HFFc6 (cell line): ENCODE data around the gene CCNJ. TPM values are rescaled to one million over a fixed set of nuclear protein-coding genes. Genes with fewer than 3 reads are reported as not detected.
"Not testable (repeated sequence)": the region's sequence is repeated elsewhere in the genome, so short reads cannot be mapped to it uniquely, and the experiment has no call there.

Experiments
- DNase-seq: peaks from one replicate; pipeline ENCODE4 v3.0.0-alpha.2; 2018
- H3K27ac Mint-ChIP-seq: 2 replicates; pipeline ENCODE4 v1.8.0; 2020; ENCODE audit warnings: mild to moderate bottlenecking, mixed read lengths
- H3K27me3 Mint-ChIP-seq: 2 replicates; pipeline ENCODE4 v1.8.0; 2021; ENCODE audit warnings: mild to moderate bottlenecking, moderate library complexity, mixed read lengths; ENCODE audit not compliant: insufficient read depth
- H3K36me3 Mint-ChIP-seq: 2 replicates; pipeline ENCODE4 v1.8.0; 2021; ENCODE audit warnings: low read depth, mixed read lengths
- H3K4me1 Mint-ChIP-seq: 2 replicates; pipeline ENCODE4 v1.8.0; 2020; ENCODE audit warnings: low read depth, mixed read lengths
- H3K4me3 Mint-ChIP-seq: 2 replicates; pipeline ENCODE4 v1.8.0; 2020; ENCODE audit warnings: mild to moderate bottlenecking, moderate library complexity, mixed read lengths
- H3K9me3 Mint-ChIP-seq: 2 replicates; pipeline ENCODE4 v1.8.0; 2020; ENCODE audit warnings: mild to moderate bottlenecking, mixed read lengths
- long read RNA-seq: library from polyadenylated mRNA; unstranded; transcript quantifications from one replicate; pipeline ENCODE4 v2.0.0, GENCODE V29; 2019
- total RNA-seq, 6 experiments: library from RNA; stranded (reverse); fragmentation: NEBNext Ultra II Directional; extraction: Animal tissue kit (Norgen Biotek cat#: 25700); gene quantifications; 2 replicates in 1 of 6; 3 replicates in 5 of 6; pipeline ENCODE4 v1.2.3, GENCODE V29; 2021
- TF ChIP-seq, protein P1 (sequence below): fragments of 200-600 bp; sonication (generic); IDR thresholded peaks from 2 replicates; pipeline ENCODE4 v1.5.0; 2021; ENCODE audit warnings: antibody characterized with exemption, mild to moderate bottlenecking

CCNJ gene, protein sequence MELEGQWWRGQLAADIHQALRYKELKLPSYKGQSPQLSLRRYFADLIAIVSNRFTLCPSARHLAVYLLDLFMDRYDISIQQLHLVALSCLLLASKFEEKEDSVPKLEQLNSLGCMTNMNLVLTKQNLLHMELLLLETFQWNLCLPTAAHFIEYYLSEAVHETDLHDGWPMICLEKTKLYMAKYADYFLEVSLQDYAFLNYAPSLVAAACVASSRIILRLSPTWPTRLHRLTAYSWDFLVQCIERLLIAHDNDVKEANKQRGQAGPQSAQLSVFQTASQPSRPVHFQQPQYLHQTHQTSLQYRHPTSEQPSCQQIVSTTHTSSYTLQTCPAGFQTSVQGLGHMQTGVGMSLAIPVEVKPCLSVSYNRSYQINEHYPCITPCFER
- 1 to 10 TPM; 2.8 to 3.8 (median 3.2) TPM for total RNA-seq
- long read RNA-seq, partial matches to known transcripts, result 0 of 2 reads
- long read RNA-seq, other reads (novel, unspliced or antisense), result 2 of 2 reads

DNA sequence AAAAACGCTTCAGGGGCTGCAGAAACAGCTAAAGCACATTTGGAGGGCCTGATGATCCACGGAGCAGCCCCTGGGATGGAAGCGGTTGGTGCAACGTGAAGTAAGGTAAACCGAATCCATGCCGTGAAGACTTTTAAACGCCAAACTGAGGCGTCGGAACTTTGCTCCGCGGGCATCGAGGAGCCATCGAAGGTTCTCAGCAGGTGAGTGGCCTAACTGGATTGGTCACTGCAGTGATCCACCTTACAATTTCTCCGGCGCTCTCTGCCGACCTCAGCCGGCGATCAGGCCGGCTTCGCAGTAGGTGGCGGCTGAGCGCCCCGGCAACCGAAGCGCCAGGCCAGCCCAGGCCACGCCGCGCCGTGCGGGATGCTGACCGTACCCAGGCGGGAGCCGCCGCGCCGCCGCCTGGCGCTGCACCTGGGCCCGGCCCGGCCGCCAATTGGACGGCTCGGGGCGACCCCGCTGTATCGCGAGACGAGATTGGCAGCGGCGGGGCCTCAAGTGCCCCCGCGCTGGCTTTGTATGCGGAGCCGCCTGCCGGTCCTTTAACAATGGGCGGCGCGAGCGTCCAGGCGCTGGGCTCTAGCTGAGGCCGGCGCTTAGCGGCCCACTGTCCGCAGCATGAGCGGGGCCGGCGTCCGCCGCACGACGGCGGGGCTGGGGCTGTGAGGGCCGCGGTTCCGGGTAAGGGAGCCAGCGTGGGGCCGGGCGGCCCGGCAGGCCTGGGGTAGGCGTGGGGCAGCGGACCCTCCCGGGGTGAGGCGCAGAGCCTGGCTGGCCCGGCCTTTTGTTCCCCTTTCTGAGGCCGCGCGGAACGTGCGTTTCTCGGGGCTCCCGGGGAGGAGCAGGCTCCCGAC, at the start of gene CCNJ:
Gene CCNJ, plus strand, starts transcription at position 551 of the 860 bp plus-strand sequence. CDS start 811 bp downstream, outside the sequence.
- peaks cover 28% of the 10 kb centered on the region for H3K4me1 Mint-ChIP-seq
- peak within 1 kb of the TSS; percentile 90 for H3K27ac Mint-ChIP-seq
- H3K9me3 Mint-ChIP-seq, result no peaks in the 10 kb centered on the region
- TF ChIP-seq, protein P1, sequence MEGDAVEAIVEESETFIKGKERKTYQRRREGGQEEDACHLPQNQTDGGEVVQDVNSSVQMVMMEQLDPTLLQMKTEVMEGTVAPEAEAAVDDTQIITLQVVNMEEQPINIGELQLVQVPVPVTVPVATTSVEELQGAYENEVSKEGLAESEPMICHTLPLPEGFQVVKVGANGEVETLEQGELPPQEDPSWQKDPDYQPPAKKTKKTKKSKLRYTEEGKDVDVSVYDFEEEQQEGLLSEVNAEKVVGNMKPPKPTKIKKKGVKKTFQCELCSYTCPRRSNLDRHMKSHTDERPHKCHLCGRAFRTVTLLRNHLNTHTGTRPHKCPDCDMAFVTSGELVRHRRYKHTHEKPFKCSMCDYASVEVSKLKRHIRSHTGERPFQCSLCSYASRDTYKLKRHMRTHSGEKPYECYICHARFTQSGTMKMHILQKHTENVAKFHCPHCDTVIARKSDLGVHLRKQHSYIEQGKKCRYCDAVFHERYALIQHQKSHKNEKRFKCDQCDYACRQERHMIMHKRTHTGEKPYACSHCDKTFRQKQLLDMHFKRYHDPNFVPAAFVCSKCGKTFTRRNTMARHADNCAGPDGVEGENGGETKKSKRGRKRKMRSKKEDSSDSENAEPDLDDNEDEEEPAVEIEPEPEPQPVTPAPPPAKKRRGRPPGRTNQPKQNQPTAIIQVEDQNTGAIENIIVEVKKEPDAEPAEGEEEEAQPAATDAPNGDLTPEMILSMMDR, result peak; percentile 41; the same call in 1 of the 2 replicates
- DNase-seq, result peak; percentile 80
- peaks cover 1% of the 10 kb centered on the region; the same call in 1 of the 2 replicates for H3K27me3 Mint-ChIP-seq
- H3K36me3 Mint-ChIP-seq, result no peaks in the 10 kb centered on the region
- peak within 1 kb of the TSS; percentile 95 for H3K4me3 Mint-ChIP-seq

DNA sequence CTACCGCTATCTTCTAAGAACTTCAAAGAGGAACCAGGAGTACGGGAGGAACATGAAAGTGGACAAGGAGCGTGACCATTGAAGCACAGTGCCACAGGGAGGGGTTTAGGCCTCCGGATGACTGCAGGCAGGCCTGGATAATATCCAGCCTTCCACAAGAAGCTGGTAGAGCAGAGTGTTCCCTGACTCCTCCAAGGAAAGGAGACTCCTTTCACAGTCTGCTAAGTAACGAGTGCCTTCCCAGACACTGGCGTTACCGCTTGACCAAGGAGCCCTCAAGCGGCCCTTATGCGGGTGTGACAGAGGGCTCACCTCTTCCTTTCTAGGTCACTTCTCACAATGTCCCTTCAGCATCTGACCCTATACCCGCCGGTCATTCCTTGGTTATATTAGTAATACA, 49.0 kb upstream of the CCNJ start:
- H3K4me1 Mint-ChIP-seq, H3K9me3 Mint-ChIP-seq, H3K27me3 Mint-ChIP-seq, DNase-seq, H3K27ac Mint-ChIP-seq, H3K36me3 Mint-ChIP-seq, H3K4me3 Mint-ChIP-seq: not testable (repeated sequence)

DNA sequence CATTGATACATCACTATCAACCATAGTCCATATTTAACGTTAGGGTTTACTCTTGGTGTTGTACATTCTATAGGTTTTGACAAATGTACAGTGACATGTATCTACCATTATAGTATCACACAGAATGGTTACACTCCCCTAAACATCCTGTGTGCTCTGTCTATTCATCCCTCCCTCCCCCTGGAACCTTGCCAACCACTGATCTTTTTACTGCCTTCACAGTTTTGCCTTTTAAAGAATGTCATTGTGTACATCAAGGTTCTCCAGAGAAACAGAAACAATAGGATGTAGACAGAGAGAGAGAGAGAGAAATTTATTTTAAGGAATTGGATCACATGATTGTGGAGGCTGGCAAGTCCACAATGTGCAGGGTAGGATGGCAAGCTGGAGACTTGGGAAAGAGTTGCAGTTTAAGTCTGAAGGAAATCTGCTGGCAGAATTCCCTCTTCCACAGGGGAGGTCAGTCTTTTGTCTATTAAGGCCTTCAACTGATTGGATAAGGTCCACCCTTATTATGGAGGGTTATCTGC, 45.1 kb upstream of the CCNJ start:
- H3K27ac Mint-ChIP-seq, result no peak overlapping the region
- TF ChIP-seq, protein P1, result no peak
- no peaks in the 10 kb centered on the region for H3K27me3 Mint-ChIP-seq
- H3K36me3 Mint-ChIP-seq, result no peaks in the 10 kb centered on the region
- no peaks in the 10 kb centered on the region for H3K9me3 Mint-ChIP-seq
- no peak for DNase-seq
- no peak overlapping the region for H3K4me3 Mint-ChIP-seq
- no peaks in the 10 kb centered on the region for H3K4me1 Mint-ChIP-seq

DNA sequence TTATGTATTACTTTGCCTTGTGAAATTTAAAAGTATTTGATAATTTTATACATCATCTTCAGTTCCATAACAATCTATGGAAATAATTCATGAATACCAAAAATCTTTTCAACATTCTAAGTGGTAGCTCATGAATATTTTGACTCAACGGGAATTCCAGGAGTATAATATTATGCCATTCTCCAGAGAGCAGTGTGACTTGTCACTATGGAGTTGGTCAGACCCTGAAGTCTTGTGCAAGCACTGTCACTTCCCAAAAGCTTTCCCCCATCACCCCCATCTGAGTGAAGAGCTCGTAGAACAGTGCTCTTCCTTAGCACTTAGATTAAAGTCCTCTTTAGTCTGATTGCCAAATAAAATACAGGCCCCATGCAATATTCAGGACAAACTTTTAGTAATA, 29.4 kb upstream of the CCNJ start:
- Mint-ChIP-seq H3K27ac (no peak overlapping the region), H3K36me3 (no peaks in the 10 kb centered on the region), H3K27me3 (no peaks in the 10 kb centered on the region; the same call in 1 of the 2 replicates), H3K4me1 (no peaks in the 10 kb centered on the region; the same call in 1 of the 2 replicates), H3K9me3 (no peaks in the 10 kb centered on the region), H3K4me3 (no peak overlapping the region)
- DNase-seq, result no peak
- TF ChIP-seq, protein P1, result no peak

DNA sequence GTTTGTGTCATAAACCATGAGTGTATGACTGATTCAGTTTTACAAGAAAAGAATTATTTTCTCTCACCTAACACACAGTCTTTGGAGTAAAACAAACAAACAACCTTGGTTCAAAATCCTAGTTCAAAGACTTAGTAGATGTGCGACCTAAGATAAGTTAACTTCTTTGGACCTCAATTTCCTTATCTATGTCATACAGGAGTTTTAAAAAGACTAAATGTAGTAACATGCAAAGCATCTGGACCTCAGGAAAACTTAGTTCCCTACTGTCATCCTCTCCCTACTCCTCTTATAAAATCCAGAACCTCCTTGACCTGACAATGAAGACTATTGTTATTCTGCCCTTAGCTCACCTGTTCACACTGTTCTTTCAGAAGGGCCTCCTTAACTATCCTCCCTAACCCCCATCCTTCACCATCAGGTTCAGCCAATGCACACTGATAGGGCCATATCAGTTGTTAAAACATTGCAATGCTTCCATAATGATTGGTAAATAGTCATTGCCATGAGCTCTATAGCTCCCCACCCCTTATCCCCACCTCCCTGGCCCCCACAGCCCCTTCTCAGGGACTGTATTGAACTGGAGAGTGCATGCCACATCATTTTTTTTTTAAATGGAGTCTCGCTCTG, 28.8 kb upstream of the CCNJ start:
- no peak for DNase-seq
- H3K36me3 Mint-ChIP-seq, result no peaks in the 10 kb centered on the region
- H3K9me3 Mint-ChIP-seq, result no peaks in the 10 kb centered on the region
- no peak overlapping the region for H3K4me3 Mint-ChIP-seq
- H3K4me1 Mint-ChIP-seq, result no peaks in the 10 kb centered on the region; the same call in 1 of the 2 replicates
- H3K27ac Mint-ChIP-seq, result no peak overlapping the region
- H3K27me3 Mint-ChIP-seq, result no peaks in the 10 kb centered on the region; the same call in 1 of the 2 replicates
- TF ChIP-seq, protein P1, result no peak
